Tibial nerve (tissue), 4 donors: ENCODE data around the gene LTBP2. TPM values are rescaled to one million over a fixed set of nuclear protein-coding genes. Genes with fewer than 3 reads are reported as not detected.

Experiments
- DNase-seq, 2 donors: peaks; one replicate each; pipeline ENCODE4 v3.0.0-alpha.2; 2019; ENCODE audit warnings: low spot score in 2 of 2
- H3K27ac ChIP-seq, 4 donors: fragments of 200-600 bp; sonication (generic) in 3 of 4; one replicate each; pipeline ENCODE4 v1.5.1; 2017 to 2019; ENCODE audit warnings: mild to moderate bottlenecking in 1 of 4
- H3K27me3 ChIP-seq, 2 donors: fragments of 200-600 bp; sonication (generic) in 1 of 2; one replicate each; pipeline versions ENCODE4 v1.5.1 to v1.6.0; 2017 to 2019
- H3K36me3 ChIP-seq, 3 donors: fragments of 200-600 bp; sonication (generic); one replicate each; pipeline ENCODE4 v1.5.1; 2018 to 2019
- H3K4me1 ChIP-seq, 4 donors: fragments of 200-600 bp; sonication (generic) in 3 of 4; one replicate each; pipeline ENCODE4 v1.5.1; 2017 to 2019
- H3K4me3 ChIP-seq, 4 donors: fragments of 200-600 bp; sonication (generic) in 3 of 4; one replicate each; pipeline ENCODE4 v1.5.1; 2017 to 2019; ENCODE audit warnings: mild to moderate bottlenecking in 1 of 4, moderate library complexity in 1 of 4
- H3K9me3 ChIP-seq, 4 donors: fragments of 200-600 bp; sonication (generic) in 3 of 4; one replicate each; pipeline ENCODE4 v1.5.1; 2017 to 2019
- CTCF ChIP-seq, 5 experiments: fragments of 200-600 bp in 3 of 5; fragments of 450-650 bp in 2 of 5; sonication (generic) in 3 of 5; IDR thresholded peaks; one replicate each; pipeline ENCODE4 v1.5.1; 2016 to 2019; ENCODE audit warnings: antibody characterized with exemption in 5 of 5, mild to moderate bottlenecking in 3 of 5, moderate library complexity in 2 of 5
- EP300 ChIP-seq, 2 donors: sonication (generic); formaldehyde crosslinking; IDR thresholded peaks; one replicate each; pipeline ENCODE4 v1.6.1; 2017; ENCODE audit warnings: antibody characterized with exemption in 2 of 2, mild to moderate bottlenecking in 1 of 2
- POLR2A ChIP-seq, 2 donors: fragments of 450-650 bp; IDR thresholded peaks; one replicate each; pipeline ENCODE4 v1.6.1; 2017; ENCODE audit warnings: antibody characterized with exemption in 2 of 2, mild to moderate bottlenecking in 2 of 2, moderate library complexity in 2 of 2
- WGBS, 2 donors: methylation state at CpG; one replicate each; pipeline ENCODE4 v1.1.5; 2018; 5-methylcytosine and 5-hydroxymethylcytosine counted together
- total RNA-seq, 4 donors: library from RNA; depleted of rRNA; stranded (reverse); fragments of >200 nt; gene quantifications; one replicate each; pipeline ENCODE4 v1.1.0, GENCODE V29; 2016

LTBP2 gene
- total RNA-seq, 4 donors from 2014 or later, result 67.1 to 276 (median 134) TPM

GRCh38 chr14:74655599-74656395 is 43.8 kb upstream of the LTBP2 start:
- TF ChIP-seq CTCF (IDR thresholded peaks at IDR 0.05) (no peak), EP300 (IDR thresholded peaks at IDR 0.05) (peak in 1 of 2 donors; percentile 50), POLR2A (IDR thresholded peaks at IDR 0.05) (no peak)
- no peaks in the 10 kb centered on the region for H3K27me3 ChIP-seq
- 39 to 41% methylated on average over 2 of the region's 2 CpGs for WGBS, 2 donors
- peak overlapping the region in 2 of 4 donors; percentile 54 to 79 for H3K27ac ChIP-seq
- no peaks in the 10 kb centered on the region for H3K9me3 ChIP-seq
- no peak for DNase-seq
- no peak overlapping the region for H3K4me3 ChIP-seq
- H3K36me3 ChIP-seq, result peaks cover 0 to 16% (median 0%) of the 10 kb centered on the region in 3 donors
- H3K4me1 ChIP-seq, result peaks cover 0 to 64% (median 8%) of the 10 kb centered on the region in 4 donors

GRCh38 chr14:74654931-74655330 is 42.9 kb upstream of the LTBP2 start:
- 44 to 47% methylated on average over 3 of the region's 3 CpGs for WGBS, 2 donors
- no peaks in the 10 kb centered on the region for H3K27me3 ChIP-seq
- peaks cover 0 to 58% (median 7%) of the 10 kb centered on the region in 4 donors for H3K4me1 ChIP-seq
- TF ChIP-seq EP300 (IDR thresholded peaks at IDR 0.05), result no peak
- TF ChIP-seq POLR2A (IDR thresholded peaks at IDR 0.05), result no peak
- TF ChIP-seq CTCF (IDR thresholded peaks at IDR 0.05), result no peak
- no peaks in the 10 kb centered on the region for H3K9me3 ChIP-seq
- peaks cover 0 to 7% (median 0%) of the 10 kb centered on the region in 3 donors for H3K36me3 ChIP-seq
- no peak for DNase-seq
- H3K4me3 ChIP-seq, result no peak overlapping the region
- H3K27ac ChIP-seq, result peak overlapping the region in 2 of 4 donors; percentile 54 to 79

GRCh38 chr14:74653386-74654138 is 41.5 kb upstream of the LTBP2 start:
- H3K36me3 ChIP-seq, result no peaks in the 10 kb centered on the region
- no peaks in the 10 kb centered on the region for H3K27me3 ChIP-seq
- 67 to 71% methylated on average over 15 of the region's 15 CpGs for WGBS, 2 donors
- peak overlapping the region in 2 of 4 donors; percentile 54 to 79 for H3K27ac ChIP-seq
- H3K9me3 ChIP-seq, result no peaks in the 10 kb centered on the region
- DNase-seq, result no peak
- H3K4me3 ChIP-seq, result no peak overlapping the region
- TF ChIP-seq EP300 (IDR thresholded peaks at IDR 0.05) (no peak), POLR2A (IDR thresholded peaks at IDR 0.05) (no peak), CTCF (IDR thresholded peaks at IDR 0.05) (no peak)
- H3K4me1 ChIP-seq, result peaks cover 0 to 67% (median 7%) of the 10 kb centered on the region in 4 donors

GRCh38 chr14:74652541-74652940 is 40.5 kb upstream of the LTBP2 start:
- DNase-seq, result peak in 1 of 2 donors; percentile 23
- no peak overlapping the region for H3K4me3 ChIP-seq
- TF ChIP-seq POLR2A (IDR thresholded peaks at IDR 0.05), result no peak
- TF ChIP-seq CTCF (IDR thresholded peaks at IDR 0.05), result no peak
- no peak for TF ChIP-seq EP300 (IDR thresholded peaks at IDR 0.05)
- H3K4me1 ChIP-seq, result peaks cover 0 to 77% (median 10%) of the 10 kb centered on the region in 4 donors
- no peaks in the 10 kb centered on the region for H3K27me3 ChIP-seq
- no peaks in the 10 kb centered on the region for H3K9me3 ChIP-seq
- 45 to 65% methylated on average over 4 of the region's 4 CpGs for WGBS, 2 donors
- H3K36me3 ChIP-seq, result no peaks in the 10 kb centered on the region
- peak overlapping the region in 1 of 4 donors; percentile 33 for H3K27ac ChIP-seq
